Measurements from ENCODE around the gene COPB2. TPM values are rescaled to one million over a fixed set of nuclear protein-coding genes. Genes with fewer than 3 reads are reported as not detected.

The COPB2 gene
- total and polyA plus RNA-seq, 10 of the 15 experiments (the other 5 are each of a cell fraction or from before 2014, with no cell fraction given), result 51.3 to 143 (median 116) TPM

DNA sequence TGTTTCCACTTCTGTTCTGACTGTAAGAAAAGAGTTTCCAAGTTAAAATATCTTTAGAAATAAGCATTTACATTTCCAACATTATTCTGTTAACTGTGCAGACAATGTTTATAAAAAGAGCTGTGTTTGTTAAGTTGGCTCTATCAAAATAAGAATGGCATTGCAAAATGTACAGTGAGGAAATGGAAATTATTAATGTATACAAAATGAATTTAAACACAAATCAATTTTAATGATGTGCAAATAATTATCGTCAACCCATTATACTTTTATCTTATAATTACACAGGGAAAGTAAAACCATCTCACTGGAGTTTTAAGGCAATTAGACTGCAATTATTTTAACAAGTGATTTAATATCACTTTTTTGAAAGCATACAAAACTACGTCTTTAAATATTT is 28.2 kb downstream of the COPB2 start (continued):
- TF ChIP-seq ZNF207 (IDR thresholded peaks at IDR 0.05; ENCODE audit: borderline replicate concordance), result no peak
- no peak for TF ChIP-seq STAT3 (IDR thresholded peaks at IDR 0.05; ENCODE audit: low read depth, low read length)

DNA sequence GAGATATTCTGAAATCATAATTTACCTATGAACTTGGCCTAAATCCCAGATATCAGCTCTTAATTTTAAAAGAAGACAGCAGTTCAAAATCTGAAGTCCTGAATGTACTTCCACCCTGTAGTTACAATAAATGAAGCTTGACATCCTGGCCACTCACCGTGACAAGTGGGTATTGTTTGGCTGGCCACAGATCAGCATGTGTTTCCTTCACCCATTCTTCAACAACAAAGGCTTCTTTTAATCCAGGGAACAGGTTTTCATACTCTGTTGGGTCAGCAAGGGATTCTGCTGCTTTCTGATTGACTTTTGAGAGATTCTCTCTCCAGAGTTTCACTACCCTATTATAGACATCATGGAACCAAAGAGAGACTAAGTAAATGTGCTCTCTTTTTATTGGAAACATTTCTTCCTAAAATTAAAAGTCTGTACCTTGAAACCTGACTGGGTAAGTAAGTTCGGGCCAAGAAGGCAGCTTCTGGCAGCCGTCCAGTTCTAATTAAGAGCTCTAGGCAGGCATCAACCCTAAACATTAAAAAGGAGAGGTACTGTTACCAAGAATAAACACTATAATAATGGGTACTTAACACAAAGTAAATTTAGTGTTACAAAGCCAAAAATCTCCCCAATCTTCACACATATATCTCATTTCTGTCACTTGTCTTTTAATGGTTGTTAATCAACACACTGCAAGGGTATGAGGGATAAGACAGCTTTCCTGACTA is 30.4 kb downstream of the COPB2 start:
- H4K20me1 ChIP-seq (ENCODE audit: control insufficient read depth, insufficient read depth), result no peaks in the 10 kb centered on the region
- H2AFZ ChIP-seq (ENCODE audit: control insufficient read depth, low read depth, low read length), result no peak overlapping the region
- H3K4me1 ChIP-seq (ENCODE audit: control insufficient read depth, insufficient read depth, low read length), result peaks cover 12% of the 10 kb centered on the region
- ChIA-PET SMC1A (ENCODE audit: uncharacterized antibody, unreplicated experiment) (interaction anchor here (1.0 to 1.4 kb wide), 2 partner anchors 17 to 247 kb away, joined by 3 read pairs; no protein-coding TSS in a partner anchor), CTCF (interaction anchor here (0.7 to 1.5 kb wide), 2 partner anchors 17 to 436 kb away, joined by 3 read pairs; no protein-coding TSS in a partner anchor), RAD21 (ENCODE audit: unreplicated experiment) (no interaction called here), POLR2A (interaction anchor here (1.0 kb wide), 1 partner anchor 22 kb away, joined by 3 read pairs; no protein-coding TSS in a partner anchor)
- H3K27me3 ChIP-seq (replicated peaks in 1 of 2; ENCODE audit: control insufficient read depth in 2 of 2, insufficient read depth in 2 of 2, low read length in 1 of 2), result no peaks in the 10 kb centered on the region
- H3K9me3 ChIP-seq (replicated peaks; ENCODE audit: control insufficient read depth, insufficient read depth, low read length), result no peaks in the 10 kb centered on the region
- H3K36me3 ChIP-seq (ENCODE audit: control insufficient read depth in 2 of 2, insufficient read depth in 2 of 2, low read length in 1 of 2), result peaks cover 12 to 55% of the 10 kb centered on the region in 2 experiments
- peak; percentile 78 for ATAC-seq
- TF ChIP-seq SUPT20H (IDR thresholded peaks at IDR 0.05; ENCODE audit: borderline replicate concordance, control insufficient read depth, low read depth, low read length), result no peak
- peak; percentile 50; the same call in 1 of the 2 replicates for TF ChIP-seq PAX5 (IDR thresholded peaks at IDR 0.05; ENCODE audit: borderline replicate concordance, low read depth, low read length)
- no peak for TF ChIP-seq TAF1 (IDR thresholded peaks at IDR 0.05; ENCODE audit: borderline replicate concordance, low read depth, low read length)
- TF ChIP-seq IKZF2 (IDR thresholded peaks at IDR 0.05), result peak in 1 of 2 experiments; percentile 26; a peak in 2 of 4 replicates
- TF ChIP-seq POLR2A (IDR thresholded peaks at IDR 0.05; ENCODE audit: low read depth, low read length), result no peak
- TF ChIP-seq, protein P1, sequence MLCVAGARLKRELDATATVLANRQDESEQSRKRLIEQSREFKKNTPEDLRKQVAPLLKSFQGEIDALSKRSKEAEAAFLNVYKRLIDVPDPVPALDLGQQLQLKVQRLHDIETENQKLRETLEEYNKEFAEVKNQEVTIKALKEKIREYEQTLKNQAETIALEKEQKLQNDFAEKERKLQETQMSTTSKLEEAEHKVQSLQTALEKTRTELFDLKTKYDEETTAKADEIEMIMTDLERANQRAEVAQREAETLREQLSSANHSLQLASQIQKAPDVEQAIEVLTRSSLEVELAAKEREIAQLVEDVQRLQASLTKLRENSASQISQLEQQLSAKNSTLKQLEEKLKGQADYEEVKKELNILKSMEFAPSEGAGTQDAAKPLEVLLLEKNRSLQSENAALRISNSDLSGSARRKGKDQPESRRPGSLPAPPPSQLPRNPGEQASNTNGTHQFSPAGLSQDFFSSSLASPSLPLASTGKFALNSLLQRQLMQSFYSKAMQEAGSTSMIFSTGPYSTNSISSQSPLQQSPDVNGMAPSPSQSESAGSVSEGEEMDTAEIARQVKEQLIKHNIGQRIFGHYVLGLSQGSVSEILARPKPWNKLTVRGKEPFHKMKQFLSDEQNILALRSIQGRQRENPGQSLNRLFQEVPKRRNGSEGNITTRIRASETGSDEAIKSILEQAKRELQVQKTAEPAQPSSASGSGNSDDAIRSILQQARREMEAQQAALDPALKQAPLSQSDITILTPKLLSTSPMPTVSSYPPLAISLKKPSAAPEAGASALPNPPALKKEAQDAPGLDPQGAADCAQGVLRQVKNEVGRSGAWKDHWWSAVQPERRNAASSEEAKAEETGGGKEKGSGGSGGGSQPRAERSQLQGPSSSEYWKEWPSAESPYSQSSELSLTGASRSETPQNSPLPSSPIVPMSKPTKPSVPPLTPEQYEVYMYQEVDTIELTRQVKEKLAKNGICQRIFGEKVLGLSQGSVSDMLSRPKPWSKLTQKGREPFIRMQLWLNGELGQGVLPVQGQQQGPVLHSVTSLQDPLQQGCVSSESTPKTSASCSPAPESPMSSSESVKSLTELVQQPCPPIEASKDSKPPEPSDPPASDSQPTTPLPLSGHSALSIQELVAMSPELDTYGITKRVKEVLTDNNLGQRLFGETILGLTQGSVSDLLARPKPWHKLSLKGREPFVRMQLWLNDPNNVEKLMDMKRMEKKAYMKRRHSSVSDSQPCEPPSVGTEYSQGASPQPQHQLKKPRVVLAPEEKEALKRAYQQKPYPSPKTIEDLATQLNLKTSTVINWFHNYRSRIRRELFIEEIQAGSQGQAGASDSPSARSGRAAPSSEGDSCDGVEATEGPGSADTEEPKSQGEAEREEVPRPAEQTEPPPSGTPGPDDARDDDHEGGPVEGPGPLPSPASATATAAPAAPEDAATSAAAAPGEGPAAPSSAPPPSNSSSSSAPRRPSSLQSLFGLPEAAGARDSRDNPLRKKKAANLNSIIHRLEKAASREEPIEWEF (IDR thresholded peaks at IDR 0.05; ENCODE audit: insufficient replicate concordance, low read depth, low read length), result no peak
- TF ChIP-seq, protein P2, sequence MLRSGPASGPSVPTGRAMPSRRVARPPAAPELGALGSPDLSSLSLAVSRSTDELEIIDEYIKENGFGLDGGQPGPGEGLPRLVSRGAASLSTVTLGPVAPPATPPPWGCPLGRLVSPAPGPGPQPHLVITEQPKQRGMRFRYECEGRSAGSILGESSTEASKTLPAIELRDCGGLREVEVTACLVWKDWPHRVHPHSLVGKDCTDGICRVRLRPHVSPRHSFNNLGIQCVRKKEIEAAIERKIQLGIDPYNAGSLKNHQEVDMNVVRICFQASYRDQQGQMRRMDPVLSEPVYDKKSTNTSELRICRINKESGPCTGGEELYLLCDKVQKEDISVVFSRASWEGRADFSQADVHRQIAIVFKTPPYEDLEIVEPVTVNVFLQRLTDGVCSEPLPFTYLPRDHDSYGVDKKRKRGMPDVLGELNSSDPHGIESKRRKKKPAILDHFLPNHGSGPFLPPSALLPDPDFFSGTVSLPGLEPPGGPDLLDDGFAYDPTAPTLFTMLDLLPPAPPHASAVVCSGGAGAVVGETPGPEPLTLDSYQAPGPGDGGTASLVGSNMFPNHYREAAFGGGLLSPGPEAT (IDR thresholded peaks at IDR 0.05; ENCODE audit: low read depth), result 0 out of 2 replicates have a peak, but pooled peaks have one; percentile 25
- 0 out of 2 replicates have a peak, but pooled peaks have one; percentile 15 for TF ChIP-seq SPI1 (IDR thresholded peaks at IDR 0.05; ENCODE audit: borderline replicate concordance, insufficient read depth, low read depth, low read length)
- no TSS peak for BruUV-seq (replicated peaks)
- FAIRE-seq, result no peak
- DNase-seq (ENCODE audit: low read depth, low spot score), result peak; percentile 11
- H3K9ac ChIP-seq (ENCODE audit: control insufficient read depth, insufficient read depth, low read length), result no peak overlapping the region
- no peak overlapping the region for H3K4me2 ChIP-seq (ENCODE audit: control insufficient read depth, insufficient read depth)
- in situ Hi-C loops (cut with MboI), result no loop called here
- no peak overlapping the region; the same call in 1 of the 2 replicates for H3K27ac ChIP-seq (ENCODE audit: control insufficient read depth, insufficient read depth)
- intact Hi-C loops (cut with micrococcal nuclease; ENCODE audit: unreplicated experiment), result no loop called here
- H3K4me3 ChIP-seq, result no peak overlapping the region
- no peaks in the 10 kb centered on the region for H3K79me2 ChIP-seq (ENCODE audit: control insufficient read depth, insufficient read depth, low read length)
- WGBS (ENCODE audit: insufficient coverage, insufficient replicate concordance, low lambda C conversion rate, missing lambda C conversion rate), result 42% methylated on average over 3 of the region's 3 CpGs
